Smooth muscle cell (in vitro differentiated cells): ENCODE measurements around the gene SLC27A3. TPM values are rescaled to one million over a fixed set of nuclear protein-coding genes. Genes with fewer than 3 reads are reported as not detected.

Experiments
- DNase-seq: peaks from one replicate; lab custom pipeline; 2025; ENCODE audit not compliant: unreplicated experiment; lab: John Stamatoyannopoulos, UW
- H2AFZ ChIP-seq: fragments of 200-600 bp; sonication (generic); 2 replicates; pipeline ENCODE4 v1.6.0; 2016; ENCODE audit warnings: antibody characterized with exemption, low read depth, mild to moderate bottlenecking
- H3F3A ChIP-seq: fragments of 200-600 bp; sonication (generic); 2 replicates; pipeline ENCODE4 v1.6.0; 2017; ENCODE audit warnings: antibody characterized with exemption, low read depth
- H3K27ac ChIP-seq: fragments of 200-600 bp; sonication (generic); 2 replicates; pipeline ENCODE4 v1.5.1; 2016; ENCODE audit warnings: low read depth, mild to moderate bottlenecking
- H3K27me3 ChIP-seq: fragments of 200-600 bp; sonication (generic); 2 replicates; pipeline ENCODE4 v1.6.1; 2016; ENCODE audit warnings: low read depth, mild to moderate bottlenecking
- H3K36me3 ChIP-seq: fragments of 200-600 bp; sonication (generic); 2 replicates; pipeline ENCODE4 v1.5.1; 2016; ENCODE audit warnings: low read depth
- H3K4me1 ChIP-seq: fragments of 200-600 bp; sonication (generic); 2 replicates; pipeline ENCODE4 v1.5.1; 2016; ENCODE audit warnings: low read depth
- H3K4me2 ChIP-seq: fragments of 200-600 bp; sonication (generic); 2 replicates; pipeline ENCODE4 v1.6.0; 2016; ENCODE audit warnings: mild to moderate bottlenecking
- H3K4me3 ChIP-seq: fragments of 200-600 bp; sonication (generic); 2 replicates; pipeline ENCODE4 v1.5.1; 2016; ENCODE audit warnings: mild to moderate bottlenecking
- H3K79me2 ChIP-seq: fragments of 200-600 bp; sonication (generic); 2 replicates; pipeline ENCODE4 v1.6.0; 2016; ENCODE audit warnings: low read depth, mild to moderate bottlenecking
- H3K9ac ChIP-seq: fragments of 200-600 bp; sonication (generic); 2 replicates; pipeline ENCODE4 v1.6.0; 2016; ENCODE audit warnings: low read depth
- H3K9me3 ChIP-seq: fragments of 200-600 bp; sonication (generic); replicated peaks from 2 replicates; pipeline ENCODE4 v1.5.1; 2016; ENCODE audit warnings: low read depth
- H4K20me1 ChIP-seq: fragments of 200-600 bp; sonication (generic); 2 replicates; pipeline ENCODE4 v1.6.0; 2016; ENCODE audit warnings: low read depth
- CTCF ChIP-seq: fragments of 200-600 bp; sonication (generic); IDR thresholded peaks from 2 replicates; pipeline ENCODE4 v1.5.1; 2017; ENCODE audit warnings: borderline replicate concordance, mild to moderate bottlenecking, antibody characterized with exemption; ENCODE audit not compliant: insufficient read depth, poor library complexity, severe bottlenecking
- WGBS: methylation state at CpG from one replicate; pipeline ENCODE4 v1.1.7; 2016; ENCODE audit warnings: low lambda C conversion rate; 5-methylcytosine and 5-hydroxymethylcytosine counted together
- polyA plus RNA-seq: library from polyadenylated mRNA; unstranded; fragments of >200 nt; fragmentation: Nextera tagmentation; extraction: Ambion mirVana; gene quantifications from 2 replicates; pipeline ENCODE4 v1.2.1, GENCODE V29; 2016
- small RNA-seq: library from RNA; depleted of rRNA; stranded (forward); fragments of <200 nt; gene quantifications from one replicate; pipeline ENCODE3, GENCODE V24; 2014
- total RNA-seq: library from RNA; depleted of rRNA; stranded (reverse); fragments of >200 nt; gene quantifications from 2 replicates; pipeline ENCODE4 v1.2.3, GENCODE V29; 2014

Gene SLC27A3
- total and polyA plus RNA-seq, 2 experiments from 2014 or later = 21.3 to 41.0 TPM

- H3K27me3 ChIP-seq = no peaks in the 10 kb centered on the region
- H3K79me2 ChIP-seq = no peaks in the 10 kb centered on the region
- no peaks in the 10 kb centered on the region for H3K4me1 ChIP-seq
- no peak for DNase-seq
- peaks cover 32% of the 10 kb centered on the region for H3K36me3 ChIP-seq
- H3K4me3 ChIP-seq = no peak overlapping the region
- H2AFZ ChIP-seq = no peak overlapping the region
- no peak overlapping the region for H3K9ac ChIP-seq
- TF ChIP-seq CTCF = no peak
- H3K27ac ChIP-seq = no peak overlapping the region
- no peaks in the 10 kb centered on the region for H4K20me1 ChIP-seq
- no peak overlapping the region for H3K4me2 ChIP-seq
- no peaks in the 10 kb centered on the region for H3F3A ChIP-seq
- WGBS = 99% methylated on average over 13 of the region's 13 CpGs
- H3K9me3 ChIP-seq = no peaks in the 10 kb centered on the region
These were observed 41.2 kb downstream of the SLC27A3 start for GRCh38 chr1:153816283-153816889.

DNA sequence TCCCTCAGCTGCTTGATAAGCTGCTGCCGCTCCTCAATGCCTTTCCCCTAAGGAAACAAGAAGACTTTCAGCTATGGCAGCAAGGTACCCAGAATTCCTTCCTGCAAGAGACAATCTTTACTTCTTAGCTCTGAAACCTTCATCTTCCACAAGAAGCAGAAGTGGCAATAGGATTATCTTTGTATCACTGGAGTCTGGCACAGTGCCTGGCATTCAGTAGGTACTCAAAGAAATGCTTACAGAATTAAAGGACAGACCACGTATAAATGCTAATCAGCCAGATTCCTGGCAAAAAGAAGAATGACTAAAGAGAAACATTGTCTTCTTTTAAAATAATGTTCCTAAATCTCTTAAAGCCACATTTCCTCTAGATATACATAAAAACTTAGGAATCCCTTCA, 43.7 kb downstream of the SLC27A3 start:
- peaks cover 20% of the 10 kb centered on the region for H3K36me3 ChIP-seq
- 92% methylated on average over 2 of the region's 2 CpGs for WGBS

DNA sequence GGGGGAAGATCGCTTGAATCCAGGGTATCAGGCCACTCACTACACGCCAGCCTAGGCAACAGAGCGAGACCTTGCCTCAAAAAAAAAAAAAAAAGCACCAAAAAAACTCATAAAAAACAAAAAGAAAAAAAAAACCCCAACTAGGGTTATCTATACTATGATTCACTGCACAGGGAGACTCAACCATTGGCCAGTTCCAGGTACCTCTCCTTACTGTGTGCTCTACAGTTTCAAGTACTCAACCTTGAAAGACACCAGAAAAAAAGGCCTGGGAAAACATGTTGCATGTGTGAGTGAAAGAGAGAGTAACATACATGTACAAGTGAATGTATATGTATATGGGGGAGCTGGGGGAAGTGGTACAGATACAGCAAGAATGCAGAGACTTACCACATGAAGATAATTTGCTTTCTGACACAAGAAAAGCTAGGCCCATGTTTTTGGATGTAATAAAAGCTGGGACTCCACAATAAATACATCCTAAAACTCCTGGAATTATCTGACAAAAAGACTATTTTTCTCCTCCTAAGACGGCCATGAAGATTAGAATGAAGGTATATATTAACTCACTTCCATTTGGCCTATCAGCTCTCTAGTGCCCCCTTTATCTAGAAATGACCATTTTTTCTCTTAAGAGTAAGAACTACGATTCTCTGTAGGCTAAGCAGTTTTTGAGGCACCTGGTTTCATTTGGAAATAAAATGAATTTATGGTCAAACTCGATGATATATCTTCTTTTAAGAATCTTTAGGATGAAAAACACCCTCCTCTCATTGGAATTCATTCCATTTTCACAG, 52.2 kb downstream of the SLC27A3 start:
- no peak for TF ChIP-seq CTCF
- Histone ChIP-seq H3K36me3 (peaks cover 13% of the 10 kb centered on the region), H4K20me1 (peaks cover 40% of the 10 kb centered on the region), H3K9me3 (no peaks in the 10 kb centered on the region), H3K27me3 (no peaks in the 10 kb centered on the region), H3K4me3 (no peak overlapping the region), H3K79me2 (peaks cover 26% of the 10 kb centered on the region), H3K4me2 (no peak overlapping the region), H3F3A (no peaks in the 10 kb centered on the region), H3K27ac (no peak overlapping the region), H3K9ac (no peak overlapping the region), H2AFZ (no peak overlapping the region), H3K4me1 (no peaks in the 10 kb centered on the region)
- 98% methylated on average over 5 of the region's 6 CpGs for WGBS
- DNase-seq = no peak

More for the DNA sequence above, 43.7 kb downstream of the SLC27A3 start:
- Histone ChIP-seq H3K9ac (no peak overlapping the region), H3F3A (no peaks in the 10 kb centered on the region), H4K20me1 (no peaks in the 10 kb centered on the region), H2AFZ (no peak overlapping the region), H3K27ac (no peak overlapping the region), H3K79me2 (no peaks in the 10 kb centered on the region), H3K4me1 (no peaks in the 10 kb centered on the region), H3K27me3 (no peaks in the 10 kb centered on the region), H3K9me3 (no peaks in the 10 kb centered on the region), H3K4me3 (no peak overlapping the region), H3K4me2 (no peak overlapping the region)
- DNase-seq = no peak
- TF ChIP-seq CTCF = no peak

Small RNA genes lying within 50 kb of the gene (small RNA-seq; reads per million reads assigned to genes)
- not detected for gene RF00019

Other genes starting within 250 kb of the SLC27A3 start
- 410 and 499 TPM in 2 replicates for gene S100A6, start 239.4 kb upstream of the SLC27A3 start, total RNA-seq
- 1,358 and 1,471 TPM in 2 replicates for gene S100A6, start 239.4 kb upstream of the SLC27A3 start, polyA plus RNA-seq
- gene S100A5, start 234.5 kb upstream of the SLC27A3 start, total RNA-seq = 1.6 and 5.7 TPM in 2 replicates
- 4.8 and 6.2 TPM in 2 replicates for gene S100A5, start 234.5 kb upstream of the SLC27A3 start, polyA plus RNA-seq
- gene S100A4, start 229.6 kb upstream of the SLC27A3 start, total RNA-seq = 1,139 and 1,222 TPM in 2 replicates
- 1,491 and 1,802 TPM in 2 replicates for gene S100A4, start 229.6 kb upstream of the SLC27A3 start, polyA plus RNA-seq
- 11.2 and 13.9 TPM in 2 replicates for gene S100A3, start 226.1 kb upstream of the SLC27A3 start, total RNA-seq
- gene S100A3, start 226.1 kb upstream of the SLC27A3 start, polyA plus RNA-seq = 18.0 and 19.8 TPM in 2 replicates
- 2.3 and 7.3 TPM in 2 replicates for gene S100A2, start 209.6 kb upstream of the SLC27A3 start, total RNA-seq
- 16.6 and 20.4 TPM in 2 replicates for gene S100A2, start 209.6 kb upstream of the SLC27A3 start, polyA plus RNA-seq
- 198 and 238 TPM in 2 replicates for gene S100A16, start 162.3 kb upstream of the SLC27A3 start, total RNA-seq
- gene S100A16, start 162.3 kb upstream of the SLC27A3 start, polyA plus RNA-seq = 302 and 358 TPM in 2 replicates
- gene S100A14, start 159.1 kb upstream of the SLC27A3 start, total RNA-seq = 20.1 and 25.1 TPM in 2 replicates
- 11.0 and 32.7 TPM in 2 replicates for gene S100A14, start 159.1 kb upstream of the SLC27A3 start, polyA plus RNA-seq
- 150 and 158 TPM in 2 replicates for gene S100A13, start 147.9 kb upstream of the SLC27A3 start, total RNA-seq
- gene S100A13, start 147.9 kb upstream of the SLC27A3 start, polyA plus RNA-seq = 474 and 498 TPM in 2 replicates
- 8.3 TPM in 1 of 2 replicates, not detected in the other for gene S100A1, start 147.0 kb upstream of the SLC27A3 start, total RNA-seq
- gene S100A1, start 147.0 kb upstream of the SLC27A3 start, polyA plus RNA-seq = 0.46 and 1.0 TPM in 2 replicates
- gene CHTOP, start 141.3 kb upstream of the SLC27A3 start, total RNA-seq = 47.8 and 48.1 TPM in 2 replicates
- 49.7 and 50.2 TPM in 2 replicates for gene CHTOP, start 141.3 kb upstream of the SLC27A3 start, polyA plus RNA-seq
- 37.6 and 65.5 TPM in 2 replicates for gene SNAPIN, start 116.7 kb upstream of the SLC27A3 start, total RNA-seq
- gene SNAPIN, start 116.7 kb upstream of the SLC27A3 start, polyA plus RNA-seq = 48.1 and 52.0 TPM in 2 replicates
- gene ILF2, start 104.4 kb upstream of the SLC27A3 start, total RNA-seq = 201 and 206 TPM in 2 replicates
- gene ILF2, start 104.4 kb upstream of the SLC27A3 start, polyA plus RNA-seq = 194 and 241 TPM in 2 replicates
- gene NPR1, start 96.7 kb upstream of the SLC27A3 start, total RNA-seq = 0.09 and 0.54 TPM in 2 replicates
- gene NPR1, start 96.7 kb upstream of the SLC27A3 start, polyA plus RNA-seq = 0.24 and 0.40 TPM in 2 replicates
- 33.6 and 34.8 TPM in 2 replicates for gene INTS3, start 47.4 kb upstream of the SLC27A3 start, total RNA-seq
- 22.3 and 27.6 TPM in 2 replicates for gene INTS3, start 47.4 kb upstream of the SLC27A3 start, polyA plus RNA-seq
- gene GATAD2B, start 147.6 kb downstream of the SLC27A3 start, total RNA-seq = 13.2 and 24.9 TPM in 2 replicates
- gene GATAD2B, start 147.6 kb downstream of the SLC27A3 start, polyA plus RNA-seq = 7.8 and 10.0 TPM in 2 replicates
- 6.4 and 9.7 TPM in 2 replicates for gene DENND4B, start 171.3 kb downstream of the SLC27A3 start, total RNA-seq
- gene DENND4B, start 171.3 kb downstream of the SLC27A3 start, polyA plus RNA-seq = 16.3 and 21.1 TPM in 2 replicates
- 9.9 and 13.0 TPM in 2 replicates for gene CRTC2, start 183.2 kb downstream of the SLC27A3 start, total RNA-seq
- 24.6 and 37.7 TPM in 2 replicates for gene CRTC2, start 183.2 kb downstream of the SLC27A3 start, polyA plus RNA-seq
- 78.8 and 104 TPM in 2 replicates for gene SLC39A1, start 188.1 kb downstream of the SLC27A3 start, total RNA-seq
- gene SLC39A1, start 188.1 kb downstream of the SLC27A3 start, polyA plus RNA-seq = 128 and 143 TPM in 2 replicates
- 13.0 and 14.9 TPM in 2 replicates for gene CREB3L4, start 192.5 kb downstream of the SLC27A3 start, total RNA-seq
- gene CREB3L4, start 192.5 kb downstream of the SLC27A3 start, polyA plus RNA-seq = 9.0 and 13.2 TPM in 2 replicates
- 139 and 150 TPM in 2 replicates for gene JTB, start 202.3 kb downstream of the SLC27A3 start, total RNA-seq
- gene JTB, start 202.3 kb downstream of the SLC27A3 start, polyA plus RNA-seq = 157 TPM in 2 replicates
- 41.4 and 48.3 TPM in 2 replicates for gene RAB13, start 210.9 kb downstream of the SLC27A3 start, total RNA-seq
- gene RAB13, start 210.9 kb downstream of the SLC27A3 start, polyA plus RNA-seq = 131 and 144 TPM in 2 replicates
- gene RPS27, start 215.4 kb downstream of the SLC27A3 start, total RNA-seq = 3,456 and 3,702 TPM in 2 replicates
- gene RPS27, start 215.4 kb downstream of the SLC27A3 start, polyA plus RNA-seq = 1,522 and 1,642 TPM in 2 replicates